Glomerular visceral epithelial cell (primary cell): ENCODE data around the gene ACTBL2.
A peak's percentile ranks its signal among the peaks of the same experiment; 100 is the strongest.
"Not testable (repeated sequence)": the region's sequence is repeated elsewhere in the genome, so short reads cannot be mapped to it uniquely, and the experiment has no call there.

Source experiments
- DNase-seq: peaks from one replicate; pipeline ENCODE4 v3.0.0-alpha.2; 2016; ENCODE audit errors: extremely low spot score

ACTBL2 gene

DNA sequence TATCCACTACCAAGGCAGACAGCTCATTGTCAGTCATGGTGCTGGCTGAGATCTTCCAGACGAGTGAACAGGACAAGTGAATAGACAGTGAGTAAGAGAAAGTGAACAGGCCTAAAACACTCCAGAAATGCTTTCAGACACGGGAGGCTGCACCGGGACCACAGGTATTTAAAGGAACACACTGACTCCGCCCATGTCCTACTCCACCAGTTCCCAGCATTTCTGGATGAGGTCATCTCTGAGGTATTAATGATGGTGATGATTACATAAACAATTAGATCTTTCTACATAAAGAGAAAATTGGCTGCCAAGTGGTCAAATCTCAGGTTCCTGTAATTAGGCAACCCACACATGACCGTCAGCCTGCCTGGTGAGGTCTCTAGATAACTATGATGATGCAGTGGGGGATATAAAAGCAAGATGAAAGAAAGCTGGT is at the start of gene ACTBL2:
Gene ACTBL2, minus strand, starts transcription at position 141 of the 436 bp plus-strand sequence. Its CDS starts 104 bp downstream, at position 37.
- peak; percentile 99 for DNase-seq

DNA sequence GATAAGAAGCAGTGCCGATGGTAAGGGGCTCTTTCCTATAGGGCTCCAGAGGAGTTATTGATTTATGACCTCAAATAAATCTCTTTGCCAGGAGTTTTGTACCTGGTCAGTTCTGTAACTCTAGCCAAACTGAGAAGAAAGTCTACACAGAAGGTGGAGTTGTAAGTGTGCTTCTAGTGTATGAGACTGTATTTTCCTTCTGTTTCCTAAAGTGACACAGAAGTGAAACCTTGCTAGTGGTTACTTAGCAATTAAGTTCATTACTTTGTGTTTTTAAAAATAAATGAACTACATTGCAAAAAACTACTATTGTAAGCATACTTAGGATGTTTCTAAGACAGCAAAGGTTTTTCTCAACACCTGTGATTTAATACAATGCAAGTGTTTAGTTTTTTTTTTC is 48.7 kb upstream of the ACTBL2 start:
- DNase-seq, result no peak

DNA sequence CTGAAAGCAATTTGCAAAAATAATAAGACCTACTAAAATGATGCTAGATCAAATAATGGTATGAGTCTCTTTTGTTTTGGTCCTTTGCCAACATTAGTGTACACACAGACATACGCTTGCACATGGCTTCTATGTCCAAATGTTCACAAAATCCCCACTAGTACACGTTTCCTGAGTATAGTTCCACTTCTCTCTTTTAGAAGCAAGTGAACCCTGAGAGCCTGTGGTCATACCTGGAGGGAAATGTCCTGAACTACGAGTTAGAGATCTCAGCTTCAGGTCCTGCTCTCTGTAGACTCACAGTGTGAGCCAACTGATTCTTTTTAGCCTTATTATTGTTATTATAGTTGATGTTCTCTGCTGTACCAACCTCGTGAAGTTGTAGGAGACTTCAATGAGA is 47.3 kb upstream of the ACTBL2 start:
- DNase-seq, result no peak

GRCh38 chr5:57527870-57528269 is 45.3 kb upstream of the ACTBL2 start:
- no peak for DNase-seq

DNA sequence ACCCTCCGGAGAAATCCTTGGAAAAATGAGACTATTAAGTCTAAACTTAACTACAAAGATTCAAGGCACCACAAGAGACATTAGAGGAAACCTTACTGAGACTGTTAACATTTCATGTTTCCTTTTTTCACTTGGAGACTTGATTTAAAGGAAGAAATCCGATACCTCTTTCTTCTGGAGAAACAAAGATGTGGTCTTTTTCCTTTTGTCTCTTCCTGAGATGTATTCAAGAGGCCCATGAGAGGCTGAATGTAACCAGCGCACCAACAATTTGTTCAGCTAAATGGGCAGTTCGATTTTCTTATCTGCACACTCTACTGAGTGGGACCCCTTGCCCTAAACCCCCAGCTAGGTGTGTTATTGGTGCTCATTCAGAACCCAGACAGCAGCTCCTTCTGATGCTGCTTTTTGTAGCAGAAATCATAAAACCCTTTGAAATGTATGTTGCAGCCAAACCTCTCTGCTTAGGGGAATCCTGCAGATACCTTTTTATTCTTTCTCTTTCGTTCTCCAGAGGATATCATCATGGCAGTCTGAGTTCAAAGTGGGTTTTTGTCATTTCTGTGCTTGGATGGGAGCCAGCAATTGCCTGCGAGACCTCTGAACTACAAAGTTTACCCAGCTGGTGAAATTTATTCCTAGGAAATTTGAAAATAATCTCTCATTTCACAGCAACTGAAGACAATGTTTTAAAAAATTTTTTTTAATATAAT is 41.9 kb upstream of the ACTBL2 start:
- no peak for DNase-seq

DNA sequence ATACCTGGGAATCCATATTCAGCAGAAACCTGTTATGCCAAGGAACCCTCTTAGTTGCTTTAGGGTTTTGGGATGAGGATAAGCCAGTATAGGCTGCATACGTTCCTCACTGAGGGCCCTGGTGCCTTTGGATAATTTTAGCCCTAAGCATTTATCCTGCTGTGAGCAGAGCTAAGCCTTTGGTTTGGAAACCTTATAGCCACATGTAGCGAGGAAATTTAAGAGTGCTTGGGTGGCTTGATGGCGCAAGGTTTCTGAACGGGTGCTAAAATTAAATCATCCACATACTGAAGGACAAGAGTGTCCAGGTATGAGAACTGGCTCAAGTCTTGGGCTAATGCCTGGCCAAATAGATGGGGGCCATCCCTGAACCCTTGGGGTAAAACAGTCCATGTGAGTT is 39.9 kb upstream of the ACTBL2 start:
- DNase-seq, result not testable (repeated sequence)

GRCh38 chr5:57518415-57518814 is 35.8 kb upstream of the ACTBL2 start:
- not testable (repeated sequence) for DNase-seq

- DNase-seq, result no peak
These were observed 34.6 kb upstream of the ACTBL2 start for GRCh38 chr5:57517250-57517649.

DNA sequence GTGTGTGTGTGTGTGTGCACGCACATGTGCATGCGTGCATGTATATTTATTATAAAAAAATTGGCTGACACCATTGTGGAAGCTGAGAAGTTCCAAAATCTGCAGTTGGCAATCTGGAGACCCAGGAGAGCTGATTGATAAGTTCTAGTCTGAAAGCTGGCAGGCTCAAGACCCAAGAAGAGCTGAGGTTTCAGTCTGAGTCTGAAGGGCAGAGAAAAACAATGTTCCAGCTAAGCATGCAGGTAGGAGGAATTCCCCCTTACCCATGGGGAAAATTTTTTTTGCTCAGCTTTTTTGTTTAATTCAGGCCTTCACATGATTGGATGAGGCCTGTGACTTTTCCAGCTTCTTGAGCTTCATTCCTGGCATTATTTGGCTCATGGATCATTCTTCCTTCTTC is 31.2 kb upstream of the ACTBL2 start:
- no peak for DNase-seq

DNA sequence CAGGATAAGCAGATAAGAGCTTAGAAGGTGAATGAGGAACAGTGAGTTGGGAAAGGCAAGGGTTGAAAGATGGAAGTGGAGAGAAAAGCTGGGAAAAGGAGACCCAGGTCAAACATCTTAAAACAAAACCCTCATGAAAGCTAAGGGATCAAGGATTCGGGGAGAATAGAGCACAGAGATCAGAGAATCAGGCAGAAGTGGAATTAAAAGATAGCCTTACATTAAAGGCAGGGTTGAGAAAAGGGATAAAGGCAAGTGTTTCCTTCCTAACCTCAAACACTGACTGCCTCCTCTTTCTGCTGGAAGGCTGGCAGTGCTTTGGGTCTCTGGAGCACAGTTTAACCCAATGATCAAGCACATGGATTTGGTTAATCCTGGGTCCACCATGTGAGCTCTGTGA is 28.7 kb upstream of the ACTBL2 start:
- no peak for DNase-seq

DNA sequence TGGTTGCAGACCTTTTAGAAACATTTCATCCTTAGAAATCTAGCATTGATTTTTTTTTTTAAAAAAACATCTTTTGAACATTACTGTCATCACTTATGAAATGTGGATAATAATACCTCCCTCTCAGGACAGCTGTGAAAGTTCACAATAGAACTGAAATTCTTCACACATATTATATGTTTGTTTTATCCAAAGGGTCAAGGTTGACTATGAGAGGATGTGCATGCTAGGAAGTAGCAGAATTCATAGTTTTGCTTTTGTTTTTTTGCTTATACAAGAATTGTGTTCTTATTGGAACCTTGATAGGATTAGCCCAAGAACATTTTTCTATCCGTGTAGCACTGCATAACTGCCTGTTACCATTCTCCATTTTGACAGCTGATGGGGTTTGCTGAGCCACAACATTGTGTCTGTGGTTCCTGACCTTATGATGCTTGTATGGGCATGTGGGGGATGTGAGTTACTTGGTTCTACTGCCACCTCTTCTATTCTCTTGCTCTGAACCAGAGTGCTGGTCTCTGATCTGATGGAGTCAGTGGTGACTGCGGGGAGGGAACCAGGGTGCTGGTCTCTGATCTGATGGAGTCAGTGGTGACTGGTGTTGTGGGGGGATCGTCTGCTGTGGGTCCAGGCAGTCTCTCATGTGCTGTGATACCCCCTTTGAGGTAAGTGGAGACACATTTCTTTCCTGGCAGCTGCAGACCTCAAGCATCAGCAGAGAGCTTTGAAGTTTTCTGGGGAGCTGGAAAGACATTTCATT is 27.1 kb upstream of the ACTBL2 start:
- no peak for DNase-seq

GRCh38 chr5:57508211-57508610 is 25.6 kb upstream of the ACTBL2 start:
- DNase-seq, result peak; percentile 43

DNA sequence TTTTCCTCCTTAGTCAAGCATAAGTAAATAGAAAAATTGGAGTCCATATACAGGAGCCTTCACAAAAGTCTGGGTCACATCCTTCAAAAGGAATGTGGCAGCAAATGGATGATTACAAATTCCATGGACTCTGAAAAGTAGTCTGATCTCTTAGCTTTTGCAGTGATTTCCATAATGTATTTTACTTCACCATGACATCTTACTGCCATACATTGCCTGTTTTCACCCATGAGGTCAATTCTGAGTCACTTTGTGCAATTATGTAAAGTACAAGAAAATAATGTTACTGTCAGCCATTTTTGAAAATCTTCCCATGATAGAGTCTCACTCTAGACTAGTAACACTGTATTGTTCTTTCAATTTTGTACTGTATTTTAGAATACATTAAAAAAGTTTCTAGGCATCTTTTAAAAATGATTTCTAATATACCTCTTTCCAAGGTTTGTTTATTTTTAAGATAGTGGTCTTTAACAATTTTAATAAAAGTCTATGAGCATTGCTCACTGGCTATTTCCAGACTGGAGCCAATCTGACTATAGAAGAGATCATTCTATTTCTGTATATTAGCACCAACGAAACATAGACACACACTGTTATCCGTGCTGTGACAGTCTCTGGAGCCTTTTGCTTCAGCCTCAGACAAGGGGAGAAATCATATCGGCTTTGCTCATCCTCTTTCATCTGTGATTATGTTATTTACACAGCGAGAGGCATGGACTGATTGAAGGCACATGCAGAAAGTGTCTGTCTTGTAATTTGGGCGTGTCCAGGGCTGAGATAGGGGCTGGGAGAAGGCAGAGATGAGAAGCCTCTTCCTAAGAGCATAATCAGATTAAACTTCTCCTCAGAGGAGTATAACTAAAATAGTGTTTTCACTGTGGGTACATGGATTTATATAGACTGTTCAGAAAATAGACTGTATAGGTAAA is 22.9 kb upstream of the ACTBL2 start:
- no peak for DNase-seq

GRCh38 chr5:57504357-57504756 is 21.7 kb upstream of the ACTBL2 start:
- no peak for DNase-seq

- peak; percentile 5 for DNase-seq
These were observed 20.8 kb upstream of the ACTBL2 start for GRCh38 chr5:57503433-57503832.

- no peak for DNase-seq
These were observed 19.0 kb upstream of the ACTBL2 start for GRCh38 chr5:57501414-57502201.

- peak; percentile 60 for DNase-seq
These were observed 16.8 kb upstream of the ACTBL2 start for GRCh38 chr5:57499262-57500050.

- DNase-seq, result no peak
These were observed 15.1 kb upstream of the ACTBL2 start for GRCh38 chr5:57497733-57498132.

DNA sequence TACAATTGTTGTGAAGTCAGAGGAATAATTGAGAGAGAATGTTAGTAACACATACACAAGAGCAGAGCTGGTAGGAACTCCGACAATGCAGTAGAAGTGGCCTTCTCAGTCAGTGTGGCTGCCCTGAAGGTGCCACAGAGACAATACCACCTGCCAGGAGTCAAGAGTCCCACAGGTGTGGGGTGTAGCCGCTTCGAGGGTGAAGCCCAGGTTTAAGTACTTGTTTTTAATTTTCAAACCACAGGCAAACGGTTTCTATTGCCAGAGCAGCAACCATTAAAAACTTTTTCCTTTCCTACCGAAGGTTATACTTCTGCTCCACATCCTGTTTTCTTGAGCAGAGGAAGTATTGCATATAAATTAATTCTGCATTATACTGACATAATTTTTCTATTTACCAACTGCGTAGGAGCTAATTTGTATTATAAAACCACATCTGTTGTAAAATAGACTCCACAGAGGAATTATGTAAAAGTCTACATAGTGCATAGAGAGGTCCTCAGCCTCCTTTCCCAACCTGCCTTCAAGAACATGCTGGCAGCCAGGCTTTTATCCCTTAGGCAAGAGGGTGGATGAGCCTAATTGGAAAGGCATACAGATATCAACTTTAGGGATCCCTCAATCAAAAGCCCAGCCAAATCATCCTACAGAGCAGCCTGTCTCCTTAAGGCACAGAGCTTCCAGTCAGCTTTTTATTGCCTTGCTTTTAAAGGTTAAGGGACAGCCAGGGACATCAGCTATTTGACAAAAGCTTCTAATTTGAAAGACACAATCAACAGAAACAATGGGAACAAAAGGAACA is 12.9 kb upstream of the ACTBL2 start:
- no peak for DNase-seq
